SK-N-SH treated with all-trans-retinoic acid at 6 μM for 48 hours (cell line): ENCODE data around the gene LILRB4.

Source experiments
- ARNTL ChIP-seq: fragments of 450-650 bp; formaldehyde crosslinking; IDR thresholded peaks from 2 replicates; pipeline ENCODE4 v1.5.0; 2020; ENCODE audit warnings: low read depth, mild to moderate bottlenecking, moderate library complexity, borderline replicate concordance
- CREB5 ChIP-seq: fragments of 250-450 bp; sonication (Bioruptor Pico); IDR thresholded peaks from 2 replicates; pipeline ENCODE4 v1.5.1; 2020; ENCODE audit warnings: low read depth, mild to moderate bottlenecking, moderate library complexity
- CSRNP3 ChIP-seq: fragments of 250-450 bp; sonication (Bioruptor Pico); IDR thresholded peaks from 2 replicates; pipeline ENCODE4 v1.5.1; 2021; ENCODE audit warnings: mild to moderate bottlenecking, moderate library complexity
- ESRRG ChIP-seq: fragments of 250-450 bp; sonication (Bioruptor Pico); IDR thresholded peaks from 2 replicates; pipeline ENCODE4 v1.6.1; 2021; ENCODE audit warnings: mild to moderate bottlenecking
- GLIS3 ChIP-seq: fragments of 250-450 bp; sonication (Bioruptor Pico); IDR thresholded peaks from 2 replicates; pipeline ENCODE4 v1.5.0; 2020; ENCODE audit warnings: mild to moderate bottlenecking, moderate library complexity
- ISL1 ChIP-seq: fragments of 250-450 bp; sonication (Bioruptor Pico); IDR thresholded peaks from 2 replicates; pipeline ENCODE4 v2.1.2; 2022; ENCODE audit warnings: mild to moderate bottlenecking, moderate library complexity
- PATZ1 ChIP-seq: fragments of 250-450 bp; sonication (Bioruptor Pico); IDR thresholded peaks from 2 replicates; pipeline ENCODE4 v1.8.0; 2020; ENCODE audit warnings: mild to moderate bottlenecking, moderate library complexity, borderline replicate concordance
- POU6F1 ChIP-seq: fragments of 250-450 bp; sonication (Bioruptor Pico); IDR thresholded peaks from 2 replicates; pipeline ENCODE4 v1.8.0; 2021; ENCODE audit warnings: low read depth, mild to moderate bottlenecking, moderate library complexity, borderline replicate concordance
- RARB ChIP-seq: fragments of 250-450 bp; sonication (Bioruptor Pico); IDR thresholded peaks from 2 replicates; pipeline ENCODE4 v1.8.0; 2021; ENCODE audit warnings: mild to moderate bottlenecking, moderate library complexity
- SNAI2 ChIP-seq: fragments of 250-450 bp; sonication (Bioruptor Pico); IDR thresholded peaks from 2 replicates; pipeline ENCODE4 v1.5.0; 2020; ENCODE audit warnings: mild to moderate bottlenecking, moderate library complexity
- TCF4 ChIP-seq: fragments of 250-450 bp; sonication (Bioruptor Pico); IDR thresholded peaks from 2 replicates; pipeline ENCODE4 v1.8.0; 2021; ENCODE audit warnings: mild to moderate bottlenecking, moderate library complexity, borderline replicate concordance
- TSHZ2 ChIP-seq: fragments of 250-450 bp; sonication (Bioruptor Pico); IDR thresholded peaks from 2 replicates; pipeline ENCODE4 v1.5.0; 2020; ENCODE audit warnings: mild to moderate bottlenecking, moderate library complexity
- ZFP30 ChIP-seq: fragments of 450-650 bp; formaldehyde crosslinking; IDR thresholded peaks from 2 replicates; pipeline ENCODE4 v1.5.0; 2022; ENCODE audit warnings: mild to moderate bottlenecking, moderate library complexity
- ZNF8 ChIP-seq: fragments of 450-650 bp; formaldehyde crosslinking; IDR thresholded peaks from 2 replicates; pipeline ENCODE4 v1.5.0; 2020; ENCODE audit warnings: mild to moderate bottlenecking, moderate library complexity

- TF ChIP-seq ARNTL (CRISPR knock-in tag) (no peak), CSRNP3 (CRISPR knock-in tag) (no peak), TCF4 (no peak), SNAI2 (CRISPR knock-in tag) (no peak), GLIS3 (CRISPR knock-in tag) (no peak), ZNF8 (CRISPR knock-in tag) (no peak), ZFP30 (no peak), CREB5 (CRISPR knock-in tag) (no peak), RARB (CRISPR knock-in tag) (no peak), ESRRG (CRISPR knock-in tag) (no peak), POU6F1 (CRISPR knock-in tag) (no peak), PATZ1 (CRISPR knock-in tag) (no peak), ISL1 (CRISPR knock-in tag) (no peak), TSHZ2 (no peak)
Measured at GRCh38 chr19:54616821-54617560, 45.8 kb upstream of the LILRB4 start.
